Activated naive CD4-positive, alpha-beta T cell treated with anti-CD3 and anti-CD28 coated beads, Interleukin-2, amount 50 U/mL, for 24 hours (primary cell): ENCODE results near the gene TLX3.
"Not testable (repeated sequence)": the region's sequence is repeated elsewhere in the genome, so short reads cannot be mapped to it uniquely, and the experiment has no call there.

ENCODE experiments used
- H3K27ac Mint-ChIP-seq: one replicate; pipeline ENCODE4 v1.8.0; 2021; ENCODE audit warnings: mild to moderate bottlenecking, mixed read lengths
- H3K27me3 Mint-ChIP-seq: one replicate; pipeline ENCODE4 v1.8.0; 2021; ENCODE audit warnings: mixed read lengths
- H3K36me3 Mint-ChIP-seq: one replicate; pipeline ENCODE4 v1.8.0; 2021; ENCODE audit warnings: mixed read lengths
- H3K4me1 Mint-ChIP-seq: one replicate; pipeline ENCODE4 v1.8.0; 2021; ENCODE audit warnings: mixed read lengths
- H3K4me3 Mint-ChIP-seq: one replicate; pipeline ENCODE4 v1.8.0; 2021; ENCODE audit warnings: mild to moderate bottlenecking, mixed read lengths
- H3K9me3 Mint-ChIP-seq: one replicate; pipeline ENCODE4 v1.8.0; 2021; ENCODE audit warnings: mixed read lengths

The TLX3 gene

DNA sequence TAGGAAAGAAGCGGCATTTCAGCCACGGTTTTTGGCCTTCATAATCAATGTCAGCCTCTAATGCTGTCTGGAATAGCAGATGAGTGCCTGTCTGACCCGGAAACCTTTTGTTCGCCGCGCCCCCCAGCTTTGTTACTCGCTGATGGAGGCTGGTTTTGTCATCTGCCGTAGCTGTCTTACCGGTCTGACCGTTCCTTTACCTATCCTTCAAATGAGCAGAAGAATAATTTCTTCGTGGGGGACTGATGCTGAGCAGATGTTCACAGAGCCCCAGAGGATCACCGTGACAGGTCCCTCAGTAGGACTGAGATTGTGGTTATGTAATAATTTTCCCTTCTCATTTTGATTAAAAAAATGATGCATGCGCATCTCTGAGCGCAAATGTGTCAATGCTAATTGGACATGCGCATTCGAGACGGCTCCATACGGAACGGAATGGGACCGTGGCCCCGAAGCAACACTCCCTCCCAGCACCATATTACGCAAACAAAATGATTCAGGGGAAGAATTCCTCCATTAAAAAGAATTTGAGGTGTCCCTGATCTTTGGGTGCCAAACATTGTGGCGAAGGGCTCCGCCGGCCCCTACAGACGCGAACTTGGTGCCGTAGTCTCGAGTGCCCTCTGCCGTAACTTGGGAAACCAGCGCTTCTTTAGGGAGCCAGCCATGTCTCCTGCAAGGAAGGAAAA, 27.6 kb downstream of the TLX3 start:
- Mint-ChIP-seq H3K9me3 (no peaks in the 10 kb centered on the region), H3K4me1 (peaks cover 5% of the 10 kb centered on the region), H3K27me3 (peaks cover 23% of the 10 kb centered on the region), H3K36me3 (no peaks in the 10 kb centered on the region), H3K4me3 (peak overlapping the region; percentile 71), H3K27ac (no peak overlapping the region)

DNA sequence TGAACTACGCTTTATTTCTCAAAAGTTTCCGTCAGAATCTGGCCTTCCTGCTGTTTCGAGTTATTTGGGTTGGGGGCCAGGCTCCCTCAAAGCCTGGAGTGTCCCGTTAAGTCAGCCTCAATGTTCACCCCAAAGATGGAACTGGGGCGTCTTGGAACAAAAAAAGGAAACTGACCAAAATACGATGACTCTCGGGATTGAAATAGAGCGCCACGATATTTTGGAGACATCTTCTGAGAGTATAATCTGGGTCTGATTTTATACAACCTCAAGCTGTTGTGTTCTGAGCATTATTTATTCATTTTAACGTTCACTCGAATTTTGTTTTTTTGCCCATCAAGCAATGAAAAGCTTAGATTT, 28.1 kb downstream of the TLX3 start:
- H3K27ac Mint-ChIP-seq = no peak overlapping the region
- H3K9me3 Mint-ChIP-seq = no peaks in the 10 kb centered on the region
- H3K4me1 Mint-ChIP-seq = peaks cover 5% of the 10 kb centered on the region
- H3K4me3 Mint-ChIP-seq = peak overlapping the region; percentile 71
- no peaks in the 10 kb centered on the region for H3K36me3 Mint-ChIP-seq
- peaks cover 23% of the 10 kb centered on the region for H3K27me3 Mint-ChIP-seq

DNA sequence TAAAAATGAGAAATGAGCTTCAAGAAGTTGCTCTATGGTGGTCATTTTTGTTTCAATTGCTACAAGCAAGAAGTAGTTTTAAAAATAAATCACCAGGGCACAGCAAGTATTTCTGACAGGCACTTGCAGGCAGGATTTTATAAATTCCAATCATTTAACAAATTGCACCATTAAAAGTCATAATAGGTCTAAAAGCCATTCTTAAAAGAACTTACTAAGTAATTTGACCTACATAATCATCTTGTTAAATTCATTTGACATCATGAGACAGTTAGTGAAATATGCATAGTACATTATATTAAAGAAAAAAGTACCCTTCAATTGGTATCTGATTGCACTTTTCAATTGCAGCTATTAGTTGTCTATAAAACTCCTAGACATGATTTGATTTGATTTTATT, 31.0 kb downstream of the TLX3 start:
- Mint-ChIP-seq H3K27me3 (peaks cover 17% of the 10 kb centered on the region), H3K9me3 (no peaks in the 10 kb centered on the region), H3K36me3 (no peaks in the 10 kb centered on the region), H3K4me3 (no peak overlapping the region), H3K4me1 (peaks cover 5% of the 10 kb centered on the region), H3K27ac (no peak overlapping the region)

DNA sequence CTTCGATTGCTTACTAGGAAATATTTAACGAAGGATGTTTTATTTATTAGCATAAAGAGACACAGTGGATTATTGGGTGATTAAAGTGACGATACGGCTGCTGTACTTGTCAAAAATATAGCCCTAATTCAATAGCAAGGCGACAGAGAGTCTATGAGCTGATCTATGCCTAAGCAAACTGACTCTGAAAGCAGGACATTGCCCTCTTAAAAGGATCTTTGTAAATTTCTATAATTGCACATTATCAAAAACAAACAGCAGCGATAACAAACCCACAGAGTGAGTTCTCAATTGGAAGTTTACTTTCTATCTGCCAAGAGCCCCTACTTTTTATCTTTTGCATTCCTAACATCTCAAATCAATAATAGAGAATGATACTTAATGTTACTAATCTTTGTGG, 31.4 kb downstream of the TLX3 start:
- Mint-ChIP-seq H3K4me1 (peaks cover 5% of the 10 kb centered on the region), H3K36me3 (no peaks in the 10 kb centered on the region), H3K4me3 (no peak overlapping the region), H3K27ac (no peak overlapping the region), H3K9me3 (no peaks in the 10 kb centered on the region), H3K27me3 (peaks cover 15% of the 10 kb centered on the region)

DNA sequence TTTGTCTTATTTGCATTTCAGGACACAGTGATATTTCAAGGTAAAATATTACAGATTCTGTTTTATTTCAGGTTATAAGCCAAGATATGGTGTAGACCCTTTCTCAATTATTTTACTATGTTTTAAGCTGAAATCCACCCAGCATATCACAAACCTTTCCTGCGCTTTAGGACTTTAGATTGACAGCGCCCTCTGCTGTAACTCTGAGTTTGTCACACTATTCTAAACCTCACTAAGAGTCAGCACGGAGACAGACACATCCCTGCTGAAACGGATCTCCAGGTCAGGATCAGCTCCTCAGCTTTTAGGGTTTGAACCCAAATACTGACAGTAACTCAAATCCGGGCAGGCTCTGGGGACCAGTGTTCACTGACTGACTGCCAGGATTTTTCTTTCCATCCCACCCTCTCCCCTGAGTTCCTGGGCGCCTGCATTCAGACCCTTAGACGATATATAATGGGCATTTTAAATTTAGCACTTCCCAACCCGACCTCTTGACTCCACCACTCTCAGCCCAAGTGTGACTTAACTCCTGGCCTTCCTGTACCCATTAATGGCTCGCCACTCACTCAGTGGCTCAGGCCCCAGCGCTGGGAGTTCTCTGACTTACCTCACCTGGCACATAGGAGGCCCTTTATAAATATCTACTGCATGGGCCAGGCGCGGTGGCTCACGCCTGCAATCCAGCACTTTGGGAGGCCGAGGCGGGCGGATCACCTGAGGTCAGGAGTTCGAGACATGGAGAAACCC, 33.5 kb downstream of the TLX3 start:
- Mint-ChIP-seq H3K27ac (no peak overlapping the region), H3K9me3 (no peaks in the 10 kb centered on the region), H3K4me3 (no peak overlapping the region)

DNA sequence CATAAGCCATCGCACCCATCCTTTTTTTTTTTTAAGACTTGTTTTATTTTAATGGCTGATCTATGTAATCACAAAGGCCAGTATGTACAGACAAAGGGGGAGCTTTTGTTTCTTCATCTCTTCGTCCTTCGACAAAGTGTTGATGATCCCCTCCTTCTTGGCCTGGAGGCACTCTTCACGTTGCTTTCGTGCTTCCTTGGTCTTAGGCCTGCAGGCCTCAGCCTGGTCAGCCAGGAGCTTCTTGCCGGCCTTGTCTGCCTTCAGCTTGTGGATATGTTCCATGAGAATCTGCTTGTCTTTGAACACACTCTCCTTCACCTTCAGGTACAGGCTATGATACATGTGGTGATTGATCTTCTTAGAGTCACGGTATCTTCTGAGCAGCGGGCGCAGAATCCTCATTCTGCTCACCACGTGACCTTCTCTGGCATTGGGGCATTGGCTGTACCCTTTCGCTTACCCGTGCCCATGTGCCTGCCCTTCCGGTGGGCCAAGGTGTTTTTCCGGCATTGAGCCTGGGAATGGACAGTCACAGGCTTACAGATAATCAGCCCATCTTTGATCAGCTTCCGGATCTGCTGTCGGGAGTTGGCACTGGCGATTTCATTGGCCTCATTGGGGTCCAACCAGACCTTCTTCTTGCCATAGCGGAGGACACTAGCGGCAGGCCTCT, 36.0 kb downstream of the TLX3 start:
- no peak overlapping the region for H3K27ac Mint-ChIP-seq

More for the DNA sequence above, 33.5 kb downstream of the TLX3 start:
- H3K27me3 Mint-ChIP-seq = peaks cover 10% of the 10 kb centered on the region
- no peaks in the 10 kb centered on the region for H3K36me3 Mint-ChIP-seq
- H3K4me1 Mint-ChIP-seq = no peaks in the 10 kb centered on the region

DNA sequence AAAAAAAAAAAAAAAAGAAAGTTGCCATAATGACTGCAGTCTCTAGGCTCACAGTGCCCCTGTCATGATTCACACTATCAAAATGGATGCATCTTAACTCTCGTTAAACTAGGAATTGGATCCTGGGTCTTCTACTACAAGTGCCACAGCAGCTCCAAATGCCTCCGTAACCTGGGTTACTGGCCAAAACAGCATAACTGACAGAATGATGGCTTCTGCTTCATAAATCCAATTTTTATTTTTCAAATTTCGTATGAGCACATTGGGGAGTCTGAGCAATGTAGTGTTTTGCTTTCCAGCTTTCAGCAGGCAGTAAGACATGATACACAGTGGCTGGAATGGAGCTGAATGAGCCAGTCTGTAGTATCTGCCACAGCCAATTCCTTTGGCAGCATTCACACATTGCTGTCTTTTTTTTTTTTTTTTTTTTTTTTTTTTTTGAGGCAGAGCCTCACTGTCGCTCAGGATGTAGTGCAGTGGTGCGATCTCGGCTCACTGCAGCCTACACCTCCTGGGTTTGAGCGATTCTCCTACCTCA, 42.6 kb downstream of the TLX3 start:
- no peaks in the 10 kb centered on the region for H3K4me1 Mint-ChIP-seq
- H3K27me3 Mint-ChIP-seq = peaks cover 2% of the 10 kb centered on the region
- H3K9me3 Mint-ChIP-seq = no peaks in the 10 kb centered on the region
- H3K36me3 Mint-ChIP-seq = no peaks in the 10 kb centered on the region
- no peak overlapping the region for H3K27ac Mint-ChIP-seq
- no peak overlapping the region for H3K4me3 Mint-ChIP-seq

More for the DNA sequence above, 36.0 kb downstream of the TLX3 start:
- Mint-ChIP-seq H3K9me3 (no peaks in the 10 kb centered on the region), H3K4me1 (no peaks in the 10 kb centered on the region), H3K36me3 (no peaks in the 10 kb centered on the region), H3K27me3 (peaks cover 4% of the 10 kb centered on the region), H3K4me3 (no peak overlapping the region)

DNA sequence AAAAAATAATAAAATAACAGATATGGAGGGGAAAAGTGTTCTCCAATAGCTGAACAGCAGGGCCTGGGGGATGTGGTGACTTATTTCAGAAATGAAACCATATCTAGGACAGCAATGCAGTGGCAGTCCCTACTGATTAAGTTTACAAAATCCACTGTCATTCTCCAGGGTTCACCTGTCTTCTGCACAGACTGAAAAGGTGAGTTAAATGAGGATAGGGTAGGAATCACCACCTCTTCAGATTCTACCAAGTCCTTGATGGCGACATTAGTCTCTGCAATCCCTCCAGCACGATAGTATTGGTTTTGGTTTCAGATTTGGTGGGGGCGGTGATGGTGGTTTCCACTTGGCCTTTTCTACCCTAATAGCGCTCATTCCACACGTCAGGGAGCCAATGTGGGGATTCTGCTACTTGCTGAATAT, 46.3 kb downstream of the TLX3 start:
- Mint-ChIP-seq H3K27ac (no peak overlapping the region), H3K36me3 (no peaks in the 10 kb centered on the region), H3K9me3 (no peaks in the 10 kb centered on the region), H3K4me1 (no peaks in the 10 kb centered on the region), H3K27me3 (peaks cover 2% of the 10 kb centered on the region), H3K4me3 (no peak overlapping the region)

DNA sequence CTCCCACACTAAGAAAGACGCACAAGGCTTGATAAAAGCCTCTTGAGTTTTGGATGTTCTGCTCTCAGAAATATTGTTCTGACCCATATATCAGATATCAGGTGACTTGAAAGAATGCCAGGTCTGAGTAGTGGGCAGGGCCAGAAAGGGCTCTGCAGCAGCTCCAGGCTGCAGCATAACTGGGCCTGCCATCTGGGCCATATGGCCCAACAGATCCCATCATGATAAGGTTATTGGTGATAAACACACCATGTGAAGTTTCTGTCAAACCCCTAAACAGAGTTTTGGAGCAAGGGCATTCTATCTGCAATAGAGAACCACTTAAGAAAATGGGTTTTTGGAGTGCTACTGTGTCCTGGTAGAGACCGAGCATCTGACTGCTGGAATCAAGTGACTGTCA, 48.8 kb downstream of the TLX3 start:
- Mint-ChIP-seq H3K9me3 (no peaks in the 10 kb centered on the region), H3K27me3 (no peaks in the 10 kb centered on the region), H3K4me1 (no peaks in the 10 kb centered on the region), H3K4me3 (no peak overlapping the region), H3K36me3 (no peaks in the 10 kb centered on the region), H3K27ac (no peak overlapping the region)

DNA sequence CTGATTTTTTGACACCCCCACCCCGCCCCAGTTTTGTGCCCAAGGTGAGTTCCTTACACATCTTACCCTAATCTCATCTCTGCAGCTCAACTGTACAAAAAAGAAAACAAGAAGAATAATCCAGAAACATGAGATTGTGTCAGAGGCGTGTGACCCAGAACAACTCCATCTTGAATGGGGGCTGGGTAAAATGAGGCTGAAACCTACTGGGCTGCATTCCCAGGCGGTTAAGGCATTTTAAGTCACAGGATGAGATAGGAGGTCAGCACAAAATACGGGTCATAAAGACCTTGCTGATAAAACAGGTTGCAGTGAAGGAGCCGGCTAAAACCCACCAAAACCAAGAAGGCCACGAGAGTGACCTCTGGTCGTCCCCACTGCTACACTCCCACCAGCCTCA, 52.1 kb downstream of the TLX3 start:
- not testable (repeated sequence) for H3K36me3 Mint-ChIP-seq, H3K4me1 Mint-ChIP-seq, H3K27ac Mint-ChIP-seq, H3K4me3 Mint-ChIP-seq, H3K9me3 Mint-ChIP-seq, H3K27me3 Mint-ChIP-seq
